Astrocyte of the cerebellum (primary cell): ENCODE results near the gene SYT17.

Experiments used
- DNase-seq: peaks from one replicate; pipeline ENCODE4 v3.0.0-alpha.2; 2011; ENCODE audit warnings: low read depth
- H3K4me3 ChIP-seq: 2 replicates; pipeline ENCODE4 v1.5.1; 2011; ENCODE audit warnings: mild to moderate bottlenecking, low read depth, low read length, moderate library complexity
- CTCF ChIP-seq: IDR thresholded peaks from 2 replicates; pipeline ENCODE4 v1.5.1; 2012; ENCODE audit warnings: low read length, low read depth, moderate library complexity, mild to moderate bottlenecking; ENCODE audit errors: missing control alignments
- in situ Hi-C: cut with HindIII; loops from 2 replicates; pipeline ENCODE4 v1.10.0; 2017; ENCODE audit warnings: low sequenced_read_pairs

Gene SYT17

GRCh38 chr16:19179546-19180490, 11.8 kb downstream of the SYT17 start:
- in situ Hi-C loops = no loop called here
- peak; percentile 40 for TF ChIP-seq CTCF
- H3K4me3 ChIP-seq = no peak overlapping the region
- no peak for DNase-seq

GRCh38 chr16:19180741-19181140, 12.7 kb downstream of the SYT17 start:
- in situ Hi-C loops = no loop called here
- DNase-seq = no peak
- TF ChIP-seq CTCF = no peak
- H3K4me3 ChIP-seq = no peak overlapping the region

GRCh38 chr16:19182481-19182880, 14.4 kb downstream of the SYT17 start:
- no peak for DNase-seq
- H3K4me3 ChIP-seq = no peak overlapping the region
- TF ChIP-seq CTCF = no peak
- in situ Hi-C loops = no loop called here

GRCh38 chr16:19183187-19183586, 15.1 kb downstream of the SYT17 start:
- in situ Hi-C loops = no loop called here
- no peak overlapping the region for H3K4me3 ChIP-seq
- TF ChIP-seq CTCF = no peak

GRCh38 chr16:19184823-19185509, 16.9 kb downstream of the SYT17 start:
- no peak overlapping the region for H3K4me3 ChIP-seq
- no peak for DNase-seq
- in situ Hi-C loops = no loop called here
- no peak for TF ChIP-seq CTCF

More at GRCh38 chr16:19183187-19183586, 15.1 kb downstream of the SYT17 start:
- DNase-seq = no peak

- in situ Hi-C loops = no loop called here
- TF ChIP-seq CTCF = no peak
- no peak overlapping the region for H3K4me3 ChIP-seq
These were observed 17.4 kb downstream of the SYT17 start for GRCh38 chr16:19185510-19185851.

More at GRCh38 chr16:19185510-19185851, 17.4 kb downstream of the SYT17 start:
- no peak for DNase-seq
